ENCODE data around the gene RFPL2.

RFPL2 gene

DNA sequence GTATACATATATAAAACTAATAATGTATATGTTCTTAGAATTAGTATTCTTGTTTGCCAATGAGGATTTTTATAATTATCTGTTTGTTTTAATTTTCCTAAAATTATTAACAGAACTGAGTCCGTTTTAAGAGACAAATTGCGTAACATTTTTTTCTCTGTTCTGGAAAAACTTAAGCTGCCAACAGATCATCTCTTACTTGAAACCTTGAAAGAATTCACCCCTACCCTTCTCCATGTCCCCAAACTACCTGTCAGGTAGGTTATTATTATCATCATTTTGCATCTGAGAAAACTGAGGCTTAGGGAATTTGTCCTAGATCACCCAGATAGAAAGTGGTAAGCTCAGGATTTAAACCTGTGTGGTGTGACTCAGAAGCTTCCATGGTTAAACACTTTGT, 35.6 kb upstream of the RFPL2 start:
- Histone ChIP-seq H3K27ac (ENCODE audit: low read depth, low read length) (no peak overlapping the region), H3F3A (ENCODE audit: insufficient read depth) (no peaks in the 10 kb centered on the region), H3K9ac (ENCODE audit: low read length) (no peak overlapping the region), H3K36me3 (ENCODE audit: low read length) (no peaks in the 10 kb centered on the region), H2AFZ (ENCODE audit: low read depth, low read length, severe bottlenecking) (no peak overlapping the region), H3K4me3 (ENCODE audit: insufficient read depth, low read length, poor library complexity, severe bottlenecking) (no peak overlapping the region), H3K9me2 (replicated peaks; ENCODE audit: insufficient read depth, low read length) (no peaks in the 10 kb centered on the region), H3K4me2 (ENCODE audit: low read depth, low read length, poor library complexity, severe bottlenecking) (no peak overlapping the region), H3K79me2 (ENCODE audit: insufficient read depth, low read length) (no peaks in the 10 kb centered on the region), H3K27me3 (ENCODE audit: low read length) (no peaks in the 10 kb centered on the region), H4K20me1 (ENCODE audit: low read depth, low read length) (no peaks in the 10 kb centered on the region), H3K9me3 (ENCODE audit: insufficient read depth, low read length) (no peaks in the 10 kb centered on the region)
- TF ChIP-seq EZH2phosphoT487 (conservative IDR thresholded peaks at IDR 0.05; ENCODE audit: low read length) = no peak
- TF ChIP-seq, protein P1, sequence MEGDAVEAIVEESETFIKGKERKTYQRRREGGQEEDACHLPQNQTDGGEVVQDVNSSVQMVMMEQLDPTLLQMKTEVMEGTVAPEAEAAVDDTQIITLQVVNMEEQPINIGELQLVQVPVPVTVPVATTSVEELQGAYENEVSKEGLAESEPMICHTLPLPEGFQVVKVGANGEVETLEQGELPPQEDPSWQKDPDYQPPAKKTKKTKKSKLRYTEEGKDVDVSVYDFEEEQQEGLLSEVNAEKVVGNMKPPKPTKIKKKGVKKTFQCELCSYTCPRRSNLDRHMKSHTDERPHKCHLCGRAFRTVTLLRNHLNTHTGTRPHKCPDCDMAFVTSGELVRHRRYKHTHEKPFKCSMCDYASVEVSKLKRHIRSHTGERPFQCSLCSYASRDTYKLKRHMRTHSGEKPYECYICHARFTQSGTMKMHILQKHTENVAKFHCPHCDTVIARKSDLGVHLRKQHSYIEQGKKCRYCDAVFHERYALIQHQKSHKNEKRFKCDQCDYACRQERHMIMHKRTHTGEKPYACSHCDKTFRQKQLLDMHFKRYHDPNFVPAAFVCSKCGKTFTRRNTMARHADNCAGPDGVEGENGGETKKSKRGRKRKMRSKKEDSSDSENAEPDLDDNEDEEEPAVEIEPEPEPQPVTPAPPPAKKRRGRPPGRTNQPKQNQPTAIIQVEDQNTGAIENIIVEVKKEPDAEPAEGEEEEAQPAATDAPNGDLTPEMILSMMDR (IDR thresholded peaks at IDR 0.05; ENCODE audit: insufficient read depth, low read length, poor library complexity, severe bottlenecking) = no peak

DNA sequence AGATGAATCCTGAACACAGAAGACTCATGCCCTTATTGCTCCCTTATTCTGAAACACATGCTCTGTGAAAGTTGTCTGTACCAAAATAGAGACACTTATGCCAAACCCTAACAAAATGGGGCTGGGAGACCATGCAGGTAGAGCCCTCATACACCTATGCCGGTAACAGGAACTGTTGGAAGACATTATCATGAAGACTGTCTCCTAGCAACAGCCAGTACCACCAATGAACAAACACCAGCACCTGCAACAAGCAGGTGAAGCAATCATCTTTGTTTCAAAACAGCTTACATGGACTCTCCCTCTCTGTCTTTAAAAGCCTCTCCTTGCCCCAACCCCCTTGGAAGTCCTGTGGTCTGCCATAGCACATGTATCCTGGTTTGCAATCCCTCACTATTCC, 33.0 kb upstream of the RFPL2 start:
- Histone ChIP-seq H3K9ac (ENCODE audit: low read length) (no peak overlapping the region), H4K20me1 (ENCODE audit: low read depth, low read length) (no peaks in the 10 kb centered on the region), H3K4me3 (ENCODE audit: insufficient read depth, low read length, poor library complexity, severe bottlenecking) (no peak overlapping the region), H3K4me2 (ENCODE audit: low read depth, low read length, poor library complexity, severe bottlenecking) (no peak overlapping the region), H2AFZ (ENCODE audit: low read depth, low read length, severe bottlenecking) (no peak overlapping the region), H3K27me3 (ENCODE audit: low read length) (no peaks in the 10 kb centered on the region), H3K9me3 (ENCODE audit: insufficient read depth, low read length) (no peaks in the 10 kb centered on the region), H3F3A (ENCODE audit: insufficient read depth) (no peaks in the 10 kb centered on the region), H3K27ac (ENCODE audit: low read depth, low read length) (no peak overlapping the region), H3K36me3 (ENCODE audit: low read length) (no peaks in the 10 kb centered on the region), H3K79me2 (ENCODE audit: insufficient read depth, low read length) (no peaks in the 10 kb centered on the region), H3K9me2 (replicated peaks; ENCODE audit: insufficient read depth, low read length) (no peaks in the 10 kb centered on the region)
- TF ChIP-seq EZH2phosphoT487 (conservative IDR thresholded peaks at IDR 0.05; ENCODE audit: low read length) = no peak
- TF ChIP-seq, protein P1 (IDR thresholded peaks at IDR 0.05; ENCODE audit: insufficient read depth, low read length, poor library complexity, severe bottlenecking) = no peak

GRCh38 chr22:32236970-32237369, 32.1 kb upstream of the RFPL2 start:
- Histone ChIP-seq H3K9me2 (replicated peaks; ENCODE audit: insufficient read depth, low read length) (no peaks in the 10 kb centered on the region), H3K27ac (ENCODE audit: low read depth, low read length) (no peak overlapping the region), H4K20me1 (ENCODE audit: low read depth, low read length) (no peaks in the 10 kb centered on the region), H3K9me3 (ENCODE audit: insufficient read depth, low read length) (no peaks in the 10 kb centered on the region), H3K4me2 (ENCODE audit: low read depth, low read length, poor library complexity, severe bottlenecking) (no peak overlapping the region), H3F3A (ENCODE audit: insufficient read depth) (no peaks in the 10 kb centered on the region), H2AFZ (ENCODE audit: low read depth, low read length, severe bottlenecking) (no peak overlapping the region), H3K79me2 (ENCODE audit: insufficient read depth, low read length) (no peaks in the 10 kb centered on the region), H3K27me3 (ENCODE audit: low read length) (no peaks in the 10 kb centered on the region), H3K36me3 (ENCODE audit: low read length) (no peaks in the 10 kb centered on the region), H3K4me3 (ENCODE audit: insufficient read depth, low read length, poor library complexity, severe bottlenecking) (no peak overlapping the region), H3K9ac (ENCODE audit: low read length) (no peak overlapping the region)
- TF ChIP-seq, protein P1 (IDR thresholded peaks at IDR 0.05; ENCODE audit: insufficient read depth, low read length, poor library complexity, severe bottlenecking) = no peak
- TF ChIP-seq EZH2phosphoT487 (conservative IDR thresholded peaks at IDR 0.05; ENCODE audit: low read length) = no peak
